NCI-H1694 treated with DMSO at 0.1 percent for 48 hours (cell line): ENCODE measurements around the gene ARSB.

Experiments used
- DNase-seq: peaks from one replicate; lab custom pipeline; 2025; lab: John Stamatoyannopoulos, UW

ARSB gene

DNA sequence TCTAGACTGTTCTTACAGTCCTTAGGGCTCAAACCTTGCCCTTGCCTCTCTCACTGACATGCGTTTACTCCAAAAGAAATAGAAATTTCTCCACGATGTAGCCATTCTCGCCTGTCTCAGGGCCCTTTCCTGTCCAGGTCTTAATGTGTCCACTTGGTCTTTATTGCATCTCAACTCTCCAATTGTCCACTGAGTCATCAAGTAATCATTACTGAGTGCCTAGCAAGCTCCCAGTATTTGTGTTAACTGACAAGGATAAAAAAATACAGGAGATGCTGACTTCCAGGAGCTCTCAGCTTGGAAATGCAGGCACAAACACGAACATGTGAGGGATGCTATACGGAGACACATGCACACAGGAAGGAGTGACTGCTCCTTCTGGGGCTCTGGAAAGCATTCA, 147.3 kb downstream of the ARSB start:
- no peak for DNase-seq

DNA sequence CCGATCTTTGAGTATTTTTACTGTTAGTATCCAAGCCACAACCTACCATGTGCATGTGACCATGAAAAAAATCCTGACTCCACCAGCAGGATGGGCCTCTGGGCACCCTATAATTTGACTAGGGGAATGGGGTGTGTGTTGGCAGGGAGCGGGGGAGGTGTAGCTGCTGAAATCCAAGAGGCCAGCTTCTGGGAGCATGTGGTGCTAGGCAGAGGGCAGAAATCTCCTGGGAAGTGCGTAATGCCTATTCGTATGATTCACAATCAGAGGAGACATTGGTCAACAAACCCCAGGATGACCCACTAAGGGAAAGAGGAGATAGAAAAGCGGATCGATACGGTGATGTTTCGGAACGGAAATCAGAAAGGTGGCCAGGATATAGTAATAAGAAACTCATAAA, 149.9 kb downstream of the ARSB start:
- no peak for DNase-seq

DNA sequence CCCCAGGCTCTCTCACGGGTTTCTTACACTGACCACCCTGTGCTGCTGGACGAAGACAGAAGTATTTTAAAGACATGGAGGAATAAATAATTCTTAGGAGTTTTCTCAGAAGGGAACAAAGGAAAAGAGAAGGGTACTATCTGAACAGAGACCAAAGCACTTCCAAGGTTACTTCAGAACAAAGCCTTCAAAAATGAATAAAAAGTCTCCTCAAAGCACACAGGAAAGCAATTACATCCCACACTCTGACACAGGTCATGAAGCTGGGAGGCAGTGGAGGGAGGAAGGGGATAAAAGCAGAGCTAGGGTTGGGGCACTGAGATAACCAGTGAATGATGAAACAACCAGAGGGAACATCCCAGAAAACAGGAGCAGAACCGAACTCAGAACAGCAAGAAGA, 151.8 kb downstream of the ARSB start:
- no peak for DNase-seq

GRCh38 chr5:78830528-78831046, 154.5 kb downstream of the ARSB start:
- DNase-seq = no peak

- no peak for DNase-seq
Measured at GRCh38 chr5:78829811-78830527, 155.1 kb downstream of the ARSB start.

GRCh38 chr5:78827725-78828124, 157.4 kb downstream of the ARSB start:
- no peak for DNase-seq

- DNase-seq = no peak
Measured at GRCh38 chr5:78824831-78825281, 160.3 kb downstream of the ARSB start.

DNA sequence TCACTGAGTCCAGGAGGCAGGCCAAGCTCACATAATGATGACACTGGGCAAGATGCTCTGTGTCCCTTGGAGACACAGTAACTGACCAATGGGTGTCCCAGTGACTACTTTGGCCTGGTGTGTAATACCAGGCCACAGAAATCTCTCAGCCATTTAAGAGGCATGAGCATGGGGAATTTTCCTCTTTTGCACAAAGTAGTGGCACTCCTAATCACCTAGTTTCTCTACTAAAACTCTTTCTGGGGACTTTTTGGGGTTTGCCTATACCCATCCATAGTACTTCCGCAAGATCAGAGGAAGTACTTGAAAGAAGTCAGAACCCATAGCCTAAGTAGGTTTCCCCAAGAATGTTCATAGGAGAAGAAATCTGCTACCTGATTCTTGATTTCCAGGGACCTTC, 161.9 kb downstream of the ARSB start:
- no peak for DNase-seq

DNA sequence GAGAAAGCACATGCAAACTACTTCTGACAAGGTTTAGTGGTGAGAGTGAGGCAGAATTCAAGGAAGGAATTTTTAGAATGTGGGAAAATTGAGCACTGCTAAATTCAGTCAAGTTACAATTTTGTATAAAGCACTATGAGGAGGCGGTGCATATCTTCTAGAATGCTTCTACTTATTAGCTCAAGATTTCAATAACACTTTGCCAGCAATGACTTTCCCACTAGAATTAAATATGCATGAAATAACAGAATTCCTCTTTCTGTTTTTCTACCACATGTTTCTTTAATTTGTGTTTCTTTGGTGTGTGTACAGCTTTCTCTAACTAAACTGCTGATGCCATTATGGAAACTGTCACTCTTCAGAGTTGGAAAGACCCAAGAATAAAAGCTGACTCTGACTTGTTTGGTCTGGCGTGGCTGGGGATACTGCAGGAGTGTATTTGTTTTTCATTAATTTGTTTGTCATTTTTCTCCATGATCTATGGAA, 163.5 kb downstream of the ARSB start:
- DNase-seq = no peak

GRCh38 chr5:78819707-78820106, 165.4 kb downstream of the ARSB start:
- no peak for DNase-seq

DNA sequence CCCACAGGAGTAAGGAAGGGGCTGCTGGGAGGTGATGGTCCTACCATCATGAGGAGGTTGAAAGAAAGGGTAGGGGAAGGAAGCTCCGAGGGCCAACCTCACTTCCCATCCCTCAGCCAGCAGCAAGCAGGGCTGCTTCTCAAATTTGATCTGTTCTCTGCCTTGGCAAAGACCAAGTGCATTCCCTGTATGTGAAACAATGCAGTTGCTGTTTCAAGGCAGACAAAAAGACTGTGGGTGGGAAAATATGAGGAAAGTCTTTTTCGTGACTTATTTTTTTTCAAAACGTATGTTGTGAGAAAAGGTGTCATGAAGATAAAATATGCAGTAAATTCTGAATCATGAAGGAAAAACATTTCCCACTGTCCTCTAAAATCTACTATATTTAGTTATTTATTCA, 165.9 kb downstream of the ARSB start:
- no peak for DNase-seq

DNA sequence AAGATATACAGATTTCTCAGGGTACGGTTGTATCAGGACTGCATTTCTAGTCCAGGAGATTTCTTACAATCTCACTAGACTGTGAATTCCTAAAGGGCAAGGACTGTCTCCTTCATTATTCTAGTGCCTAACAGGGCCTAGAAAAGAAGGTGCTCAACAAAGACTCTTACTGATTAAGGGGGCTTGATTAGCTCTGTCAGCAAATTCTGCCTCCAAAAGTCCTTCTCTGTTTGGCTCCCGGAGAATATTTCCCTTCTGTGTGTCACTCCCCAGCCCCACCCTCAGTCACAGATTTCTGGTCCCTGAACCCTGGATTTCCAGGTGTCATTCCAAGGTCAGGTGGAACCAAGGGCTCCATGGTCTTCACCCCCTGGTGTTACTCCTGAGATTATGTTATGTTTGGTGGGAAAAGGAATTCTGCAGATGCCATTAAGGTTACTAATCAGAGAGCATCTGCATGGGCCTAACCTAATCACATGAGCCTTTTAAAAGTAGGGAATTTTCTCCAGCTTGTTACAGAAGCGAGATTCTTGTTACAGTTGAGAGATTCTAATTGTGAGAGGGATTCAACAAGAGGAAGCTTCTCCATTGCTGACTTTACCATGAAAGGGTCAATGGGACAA, 168.9 kb downstream of the ARSB start:
- no peak for DNase-seq

DNA sequence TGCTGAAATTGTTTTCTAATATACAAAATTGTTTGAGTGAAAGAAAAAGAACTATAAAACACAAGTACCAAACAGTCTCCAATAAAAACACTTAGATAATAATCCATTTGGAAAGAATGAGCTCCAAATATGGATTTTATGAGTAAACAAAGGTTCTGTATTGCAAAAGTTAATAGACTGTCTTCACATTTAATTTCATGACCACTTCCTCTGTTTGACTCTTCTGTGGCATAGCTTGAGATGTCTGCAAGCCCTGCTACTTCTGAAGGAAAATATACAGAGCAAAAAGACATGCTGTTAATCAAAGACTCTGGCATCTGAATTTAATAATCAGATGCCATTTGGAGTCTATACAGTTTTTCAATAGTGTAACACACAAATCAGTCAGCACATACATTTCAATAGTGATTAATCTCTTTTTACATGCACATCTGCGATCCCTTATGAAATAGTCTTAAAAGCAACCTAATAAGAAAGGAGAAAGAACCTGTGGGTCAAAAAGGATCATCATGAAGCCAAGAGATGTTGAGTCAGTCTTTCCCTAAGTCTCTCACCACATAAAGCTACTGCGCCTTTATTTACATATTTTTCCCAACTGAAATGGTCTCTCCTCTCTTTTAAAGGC, 171.1 kb downstream of the ARSB start:
- no peak for DNase-seq

DNA sequence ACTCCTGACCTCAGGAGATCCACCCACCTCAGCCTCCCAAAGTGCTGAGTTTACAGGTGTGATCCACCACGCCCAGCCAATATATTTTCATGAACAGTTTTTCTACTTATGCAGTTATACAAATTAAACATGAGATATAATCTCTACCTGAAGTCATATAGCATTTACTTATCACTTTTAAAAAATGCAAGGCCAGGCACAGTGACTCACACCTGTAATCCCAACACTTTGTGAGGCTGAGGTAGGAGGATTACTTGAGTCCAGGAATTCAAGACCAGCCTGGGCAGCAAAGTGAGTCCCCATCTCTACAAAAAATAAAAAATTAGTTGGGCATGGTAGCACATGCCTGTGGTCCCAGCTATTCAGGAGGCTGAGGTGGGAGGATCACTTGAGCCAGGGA, 171.8 kb downstream of the ARSB start:
- DNase-seq = no peak

- no peak for DNase-seq
Measured at GRCh38 chr5:78811866-78812265, 173.2 kb downstream of the ARSB start.

DNA sequence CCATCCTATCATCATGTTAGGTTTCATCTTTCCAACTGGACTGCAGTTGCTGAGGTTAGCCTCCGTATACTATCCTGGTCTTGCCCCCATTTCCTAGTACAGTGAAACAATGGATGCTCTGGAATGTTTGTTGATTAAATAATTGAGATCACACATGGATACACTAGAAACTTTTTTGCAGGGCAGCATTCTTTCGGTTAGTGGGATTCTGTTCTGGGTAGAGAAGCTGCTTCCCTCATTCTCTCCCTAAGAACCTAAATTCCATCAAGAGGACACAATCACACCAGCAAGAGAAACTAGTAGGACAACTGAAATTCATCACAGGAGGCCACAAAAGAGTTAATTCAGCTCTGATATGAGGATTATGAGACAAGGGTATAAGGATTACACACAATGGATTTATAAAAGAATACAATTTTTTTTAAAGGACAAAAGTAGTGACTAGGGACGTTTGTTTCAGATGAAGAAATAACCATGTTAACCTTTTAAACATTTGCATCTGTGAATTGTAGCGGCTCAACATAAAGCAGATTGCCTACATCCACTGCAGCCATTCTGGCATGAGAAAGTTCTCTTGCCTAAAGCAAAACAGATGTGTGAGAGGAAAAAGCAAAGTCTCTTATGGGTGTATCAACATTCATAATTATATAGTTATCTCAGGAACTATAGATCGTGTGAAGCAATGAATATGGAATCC, 173.8 kb downstream of the ARSB start:
- DNase-seq = no peak

- no peak for DNase-seq
Measured at GRCh38 chr5:78810098-78810920, 174.8 kb downstream of the ARSB start.

DNA sequence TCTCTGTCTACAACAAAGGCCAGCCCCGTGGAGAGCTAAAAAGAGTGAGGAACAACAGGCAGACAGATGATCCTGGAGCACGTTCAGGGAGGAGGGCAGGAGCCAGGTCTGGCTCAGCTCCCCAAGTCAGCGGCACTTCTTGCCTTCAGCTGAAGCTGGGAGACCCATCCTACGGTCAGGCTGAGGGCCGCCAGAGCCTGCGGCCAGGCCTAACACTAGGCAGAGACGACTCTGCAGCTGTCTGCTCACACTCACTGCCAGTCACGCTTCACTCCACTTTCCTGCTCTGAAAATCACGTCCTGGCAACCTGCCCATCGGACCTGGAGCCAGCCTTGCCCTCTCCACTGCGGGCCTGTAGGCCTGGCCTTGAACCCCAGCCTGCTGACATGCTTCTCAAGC, 175.7 kb downstream of the ARSB start:
- no peak for DNase-seq

GRCh38 chr5:78808818-78809217, 176.3 kb downstream of the ARSB start:
- DNase-seq = no peak

- DNase-seq = no peak
Measured at GRCh38 chr5:78808380-78808779, 176.7 kb downstream of the ARSB start.

- DNase-seq = no peak
Measured at GRCh38 chr5:78806544-78806943, 178.6 kb downstream of the ARSB start.
